Inflammatory macrophage (primary cell): Measurements from ENCODE around the gene DOCK4.

Experiments
- DNase-seq, 2 donors: peaks; one replicate each; pipeline ENCODE4 v3.0.0-alpha.2; 2020 to 2022

The DOCK4 gene

DNA sequence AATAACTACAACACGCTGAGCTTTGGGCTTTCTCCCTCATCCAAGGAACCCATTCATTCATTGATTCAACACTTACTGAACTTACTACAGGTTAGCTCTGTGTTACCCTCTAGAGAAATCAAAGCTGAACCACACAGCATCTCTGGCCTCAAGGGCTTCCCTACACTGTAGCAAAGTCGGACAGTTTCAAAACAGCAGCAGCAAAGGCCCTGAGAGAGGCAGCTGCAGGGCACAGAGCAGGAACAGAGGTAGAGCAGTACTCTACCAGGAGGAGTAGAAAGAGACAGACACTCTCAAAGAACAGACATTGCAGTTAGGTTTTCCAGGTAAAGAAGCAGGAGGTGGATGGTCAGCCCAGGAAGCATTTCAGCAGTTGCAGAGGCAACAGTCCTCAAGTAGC is 16.1 kb downstream of the DOCK4 start:
- no peak for DNase-seq

DNA sequence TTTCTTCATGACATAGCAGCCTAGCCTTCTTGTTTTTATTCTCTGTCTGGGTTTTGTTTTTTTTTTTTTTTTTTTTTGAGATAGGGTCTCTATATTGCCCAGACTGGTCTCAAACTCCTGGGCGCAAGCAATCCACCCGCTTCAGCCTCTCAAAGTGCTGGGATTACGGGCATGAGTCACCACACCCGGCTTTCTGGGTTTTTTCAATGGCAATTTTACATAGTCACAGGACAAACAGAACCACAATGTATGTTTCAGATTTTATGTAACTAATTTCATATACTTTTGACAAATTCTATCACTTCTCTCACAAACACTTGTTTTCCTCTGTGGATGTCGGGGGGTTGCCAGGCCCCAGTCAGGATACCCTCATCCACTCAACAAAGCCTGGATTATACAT is 16.5 kb downstream of the DOCK4 start:
- no peak for DNase-seq

DNA sequence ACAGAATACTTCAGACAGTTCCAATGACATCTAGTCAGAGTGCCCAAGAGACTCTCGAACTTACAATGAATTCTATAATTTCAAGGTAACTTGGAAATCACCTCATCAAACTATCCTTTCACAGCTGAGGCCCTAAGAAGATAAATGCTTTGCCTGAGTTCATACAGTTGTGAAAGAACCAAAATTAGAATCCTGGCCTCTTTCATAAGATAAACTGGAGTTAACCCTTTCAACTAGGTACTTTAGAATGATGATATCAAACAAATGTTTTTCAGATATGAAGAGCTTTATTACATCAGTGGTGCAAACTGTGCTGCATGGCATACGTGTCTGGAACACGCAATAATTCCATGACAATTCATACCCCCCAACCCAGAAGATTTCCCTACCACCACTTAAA is 17.9 kb downstream of the DOCK4 start:
- DNase-seq, result no peak

DNA sequence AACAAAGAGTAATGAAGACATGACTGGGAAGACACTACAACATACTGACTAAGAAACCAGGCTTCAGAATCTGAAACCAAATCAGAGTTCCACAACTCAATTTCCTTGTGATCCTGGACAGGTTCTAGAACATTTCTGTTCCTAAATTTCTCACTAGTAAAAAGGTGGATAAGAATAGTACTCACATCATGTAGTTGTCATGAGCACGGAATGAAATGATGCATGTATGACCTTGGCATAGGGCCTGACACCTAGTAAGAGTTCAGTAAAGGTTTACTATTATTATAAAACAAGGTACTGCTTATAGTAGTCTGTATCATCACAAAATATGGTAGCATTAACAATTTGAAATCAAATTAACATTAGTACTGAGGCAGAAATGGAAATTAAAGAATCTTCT is 19.9 kb downstream of the DOCK4 start:
- DNase-seq, result no peak

DNA sequence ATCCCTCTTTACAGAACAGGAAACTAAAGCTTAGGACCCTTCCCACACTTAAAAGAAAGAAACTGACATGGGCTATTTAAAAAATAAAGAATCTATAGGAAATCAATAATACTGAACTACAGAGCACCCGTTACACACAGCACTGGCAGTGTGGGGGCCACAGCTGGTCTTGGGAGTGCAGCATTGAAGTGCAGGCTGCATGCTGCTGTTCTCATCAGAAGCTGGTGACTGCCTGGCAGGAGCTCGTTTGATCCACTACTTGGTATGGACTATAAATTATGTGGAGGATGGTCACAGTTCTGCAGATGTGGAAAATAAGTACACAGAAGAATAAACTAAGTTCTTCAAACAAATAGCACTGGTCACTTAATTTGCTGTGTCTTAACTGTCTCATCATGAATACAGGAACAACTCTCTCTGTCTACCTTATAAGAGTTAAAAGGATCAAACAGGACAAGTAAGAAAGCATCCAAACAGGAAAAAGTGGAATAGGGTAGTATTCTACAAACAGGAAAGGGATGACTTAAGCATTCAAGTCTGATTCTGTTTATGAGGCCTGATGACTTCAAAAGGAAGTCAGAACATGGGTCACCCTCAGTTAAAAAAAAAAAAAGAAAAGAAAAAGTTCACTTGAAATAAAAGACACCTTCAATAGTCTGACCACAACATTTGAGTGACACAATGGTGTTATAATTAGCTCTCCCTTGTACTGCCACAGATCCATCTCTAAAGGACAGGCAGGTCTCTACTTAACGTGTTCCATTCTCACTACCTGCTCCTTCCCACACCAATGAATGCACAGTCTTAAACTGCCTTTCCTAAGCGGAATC is 21.0 kb downstream of the DOCK4 start:
- DNase-seq, result no peak

DNA sequence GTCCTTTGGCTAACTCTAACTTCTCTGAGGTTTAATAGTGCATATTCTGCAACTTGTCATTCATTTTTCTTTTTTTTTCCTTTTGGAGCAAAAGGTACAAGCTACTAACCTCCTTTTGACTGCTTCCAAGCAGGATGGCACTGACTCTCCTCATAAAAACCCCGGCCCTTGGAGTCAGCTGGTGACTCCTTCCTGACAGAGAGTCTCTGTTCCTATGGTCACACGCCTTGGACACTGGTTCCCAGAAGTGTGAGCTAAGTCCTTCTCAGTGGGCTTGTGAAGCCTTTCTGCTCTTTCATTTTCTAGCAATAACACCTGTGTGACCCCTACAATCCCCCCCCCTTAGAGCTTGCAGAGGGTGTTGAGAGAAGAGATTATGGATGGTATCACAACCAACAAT is 21.7 kb downstream of the DOCK4 start:
- no peak for DNase-seq

DNA sequence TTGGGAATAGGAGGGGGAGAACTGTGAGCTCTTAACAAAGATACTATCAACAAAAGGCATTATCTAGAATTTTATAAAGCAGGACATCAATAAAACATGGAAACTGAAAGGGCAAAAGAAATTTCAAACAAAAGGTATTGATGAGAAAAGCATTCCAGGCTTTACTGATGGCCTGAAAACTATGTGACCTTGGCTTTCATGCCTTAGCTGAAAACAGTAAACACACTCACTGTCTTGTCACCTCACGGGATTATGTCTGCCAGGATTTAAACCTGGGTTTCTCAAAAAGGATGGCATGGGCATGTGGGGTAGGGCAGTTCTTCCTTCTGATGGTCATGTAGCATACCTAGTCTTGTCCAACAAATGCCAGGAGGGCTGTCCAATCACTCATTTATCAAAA is 22.9 kb downstream of the DOCK4 start:
- no peak for DNase-seq

DNA sequence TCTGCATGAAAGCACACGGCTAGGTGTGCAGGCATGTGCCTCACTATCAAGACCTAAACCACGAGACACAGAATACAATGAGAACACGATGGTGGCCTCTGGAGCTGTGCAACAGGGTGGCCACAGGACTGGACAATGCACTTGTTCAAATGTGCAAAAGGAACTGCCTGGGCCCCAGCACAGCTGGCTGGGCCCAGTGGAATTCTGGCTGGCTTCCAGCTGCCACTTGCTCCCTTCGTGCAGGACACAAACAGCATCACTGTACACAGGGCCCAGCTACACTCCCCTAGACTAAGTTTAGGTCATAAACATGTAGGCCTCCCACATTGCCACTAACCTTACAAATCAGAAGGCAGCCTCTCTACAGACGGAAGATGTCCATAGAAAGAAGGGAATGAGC is 23.4 kb downstream of the DOCK4 start:
- no peak for DNase-seq

DNA sequence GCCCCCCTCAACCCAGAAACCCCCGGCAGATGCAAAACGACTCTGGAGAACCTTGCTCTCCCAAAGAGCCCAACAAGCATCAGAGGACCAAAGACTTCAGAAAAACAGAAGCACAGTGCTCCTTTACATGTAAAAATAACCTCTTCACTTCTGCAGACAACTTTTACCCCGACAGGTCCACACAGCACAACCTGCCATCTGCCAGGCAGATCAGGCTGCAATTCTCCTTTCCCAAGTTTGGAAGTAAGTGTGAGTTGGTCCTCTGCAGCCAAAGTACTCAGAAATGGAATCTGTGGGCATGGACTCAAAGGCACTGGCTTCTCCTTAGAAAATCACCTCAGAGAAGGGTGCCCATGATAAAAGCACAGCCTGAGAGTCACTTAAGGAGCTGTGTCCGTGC is 26.0 kb downstream of the DOCK4 start:
- DNase-seq, result no peak

DNA sequence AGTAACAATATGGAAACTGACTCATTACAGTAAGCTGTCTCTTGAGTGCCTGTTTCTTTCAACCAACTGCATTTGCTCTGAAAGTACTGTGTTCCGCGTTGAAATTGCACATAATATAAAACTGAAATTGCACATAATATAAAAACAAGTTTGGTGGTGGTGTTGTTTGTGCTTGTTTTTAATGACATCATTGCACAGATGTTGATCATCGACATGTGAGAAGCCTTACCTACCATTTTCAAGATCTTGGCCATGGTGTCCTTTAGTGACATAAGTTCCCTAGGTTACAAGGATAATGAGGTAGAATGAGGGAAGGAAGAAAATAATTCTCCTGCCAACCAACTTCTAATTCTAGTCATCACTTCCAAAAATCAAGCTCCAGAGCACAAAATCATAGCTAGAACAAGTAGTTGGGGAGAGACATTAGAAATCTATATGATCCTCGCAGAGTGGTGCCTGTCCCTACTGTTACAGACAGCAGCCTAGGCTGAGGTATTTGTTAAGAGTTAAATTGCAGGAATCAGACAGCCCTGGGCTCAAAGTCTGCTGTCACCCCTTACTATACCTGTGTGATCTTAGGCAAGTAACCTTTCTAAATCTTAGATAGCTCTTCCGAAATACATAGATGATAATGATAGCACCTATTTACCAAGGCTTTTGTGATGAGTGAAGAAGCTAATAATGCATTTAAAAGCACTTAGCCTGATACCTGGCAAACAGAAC is 29.3 kb downstream of the DOCK4 start:
- no peak for DNase-seq

DNA sequence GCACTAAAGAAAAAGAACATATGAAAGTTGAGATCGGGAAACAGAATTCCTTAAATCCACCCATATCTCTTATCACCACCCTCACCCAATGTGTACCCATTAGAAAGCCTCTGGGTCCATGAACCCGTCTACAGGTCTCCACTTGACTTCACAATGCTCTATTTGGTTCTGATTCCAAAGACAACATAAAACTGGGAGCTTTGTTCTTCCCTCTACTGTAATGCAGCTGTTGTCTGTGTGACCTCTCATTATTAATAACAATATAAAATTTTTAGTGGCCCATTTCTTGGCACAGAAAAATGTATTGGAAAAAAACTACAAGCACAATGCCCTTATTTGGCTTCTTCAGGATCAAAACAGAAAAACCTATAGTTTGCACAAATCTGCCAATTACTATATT is 30.0 kb downstream of the DOCK4 start:
- no peak for DNase-seq

DNA sequence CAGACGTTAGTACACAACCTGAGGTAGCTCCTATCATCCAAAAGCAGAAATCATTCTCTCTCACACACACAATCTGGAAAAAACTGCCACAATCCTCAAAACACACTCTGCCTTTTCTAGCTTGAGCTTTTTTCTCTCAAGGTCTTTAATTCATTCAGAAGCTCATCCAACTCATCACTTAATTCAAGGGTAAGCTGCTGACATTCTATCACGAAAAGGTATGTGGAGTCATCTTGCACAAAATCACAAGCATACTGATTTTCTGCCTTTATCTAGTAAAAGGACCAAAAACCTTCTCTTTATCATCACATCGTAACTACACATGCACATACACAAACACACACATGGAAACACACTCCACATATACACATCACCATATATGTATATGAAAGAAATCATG is 32.0 kb downstream of the DOCK4 start:
- DNase-seq, result no peak

DNA sequence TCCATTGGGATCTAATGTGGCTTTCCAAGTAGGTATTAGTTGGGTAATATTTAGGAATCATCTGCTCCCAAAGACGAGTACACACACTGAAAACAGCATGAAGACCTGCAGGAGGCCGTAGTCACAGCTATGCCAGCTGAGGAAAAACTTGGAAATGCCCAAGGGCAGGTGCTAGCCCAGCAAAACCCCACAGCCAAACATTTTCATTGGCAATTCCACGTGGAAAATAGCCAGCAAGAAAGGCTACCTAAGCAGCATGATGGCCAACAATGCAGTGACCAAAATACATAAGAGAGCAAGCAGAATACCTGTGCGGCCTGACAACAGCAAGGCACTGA is 32.7 kb downstream of the DOCK4 start:
- DNase-seq, result no peak

DNA sequence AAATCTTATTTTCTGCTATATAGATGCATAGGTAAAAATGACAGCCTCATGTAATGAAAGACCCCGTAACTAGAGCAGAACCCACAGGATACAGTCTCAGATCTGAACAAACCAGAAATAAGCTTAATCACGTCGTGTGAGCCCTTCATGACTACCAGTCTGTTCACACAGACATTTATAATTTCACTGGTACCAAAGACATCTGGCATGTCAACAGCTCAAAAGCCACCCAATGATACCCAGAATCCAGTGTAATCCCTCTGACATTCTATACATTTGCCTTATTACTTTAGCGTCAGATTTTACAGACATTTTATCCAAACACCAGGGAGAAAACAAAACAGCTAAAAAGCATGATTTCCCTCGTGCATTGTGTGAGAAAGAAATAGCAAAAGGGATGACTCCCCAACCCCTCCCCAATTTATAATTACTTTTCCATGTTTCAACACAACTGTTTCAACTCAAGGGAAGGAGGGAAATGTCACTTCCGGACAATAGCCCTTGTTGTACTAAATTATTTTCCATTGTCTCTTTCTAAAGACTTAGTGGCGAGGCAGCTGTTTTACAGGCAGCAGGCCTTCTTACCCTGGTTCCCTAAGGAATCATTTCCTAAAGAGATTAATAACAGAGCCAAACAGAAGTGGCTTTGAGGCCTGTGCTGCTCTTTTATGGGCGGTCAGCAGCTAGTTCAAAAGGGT is 33.2 kb downstream of the DOCK4 start:
- no peak for DNase-seq

DNA sequence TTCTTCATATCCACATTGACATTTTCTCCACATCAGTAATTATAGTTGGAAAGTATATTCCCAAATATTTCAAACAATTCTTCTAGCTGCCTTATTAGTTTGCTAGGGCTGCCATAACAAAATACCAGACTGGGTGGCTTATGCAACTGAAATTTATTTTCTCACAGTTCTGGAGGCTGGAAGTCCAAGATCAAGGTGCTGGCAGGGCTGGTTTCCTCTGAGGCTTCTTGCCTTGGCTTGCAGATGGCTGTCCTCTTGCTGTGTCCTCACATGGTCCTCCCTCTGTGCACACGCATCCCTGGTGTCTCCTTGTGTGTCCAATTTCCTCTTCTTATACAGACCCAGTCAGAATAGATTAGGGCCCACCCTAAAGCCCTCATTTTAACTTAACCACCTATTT is 34.5 kb downstream of the DOCK4 start:
- DNase-seq, result no peak

DNA sequence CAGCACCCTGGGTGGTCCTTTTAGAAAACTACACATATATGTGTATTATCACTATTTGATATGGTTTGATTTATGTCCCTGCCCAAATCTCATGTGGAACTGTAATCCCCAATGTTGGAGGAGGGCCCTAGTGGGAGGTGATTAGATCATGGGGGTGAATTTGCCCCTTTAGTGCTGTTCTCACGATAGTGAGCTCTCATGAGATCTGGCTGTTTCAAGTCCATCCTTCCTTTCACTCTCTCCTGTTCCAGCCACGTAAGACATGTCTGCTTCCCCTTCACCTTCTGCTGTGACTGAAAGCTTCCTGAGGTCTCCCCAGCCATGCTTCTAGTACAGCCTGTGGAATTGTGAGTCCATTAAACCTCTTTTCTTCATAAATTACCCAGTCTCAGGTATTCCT is 37.3 kb downstream of the DOCK4 start:
- DNase-seq, result no peak

DNA sequence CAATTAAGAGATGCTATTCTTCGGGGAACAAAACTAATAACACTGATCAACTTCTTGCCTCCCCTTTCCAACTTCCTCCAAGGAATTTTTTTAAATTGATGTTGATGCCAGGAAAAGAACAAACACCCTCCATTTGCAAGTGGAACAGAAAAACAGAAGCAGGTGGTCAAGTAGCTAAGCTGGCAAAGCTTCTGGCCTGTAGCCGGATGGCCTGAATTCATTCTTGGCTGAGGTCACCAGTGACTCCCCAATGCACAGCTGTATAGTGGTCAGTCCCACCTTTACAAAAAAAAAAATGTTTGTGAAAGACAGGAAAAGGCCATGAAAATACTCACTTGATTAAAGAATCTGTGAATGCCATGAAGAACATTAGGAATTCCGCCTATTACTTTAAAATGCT is 39.1 kb downstream of the DOCK4 start:
- no peak for DNase-seq

DNA sequence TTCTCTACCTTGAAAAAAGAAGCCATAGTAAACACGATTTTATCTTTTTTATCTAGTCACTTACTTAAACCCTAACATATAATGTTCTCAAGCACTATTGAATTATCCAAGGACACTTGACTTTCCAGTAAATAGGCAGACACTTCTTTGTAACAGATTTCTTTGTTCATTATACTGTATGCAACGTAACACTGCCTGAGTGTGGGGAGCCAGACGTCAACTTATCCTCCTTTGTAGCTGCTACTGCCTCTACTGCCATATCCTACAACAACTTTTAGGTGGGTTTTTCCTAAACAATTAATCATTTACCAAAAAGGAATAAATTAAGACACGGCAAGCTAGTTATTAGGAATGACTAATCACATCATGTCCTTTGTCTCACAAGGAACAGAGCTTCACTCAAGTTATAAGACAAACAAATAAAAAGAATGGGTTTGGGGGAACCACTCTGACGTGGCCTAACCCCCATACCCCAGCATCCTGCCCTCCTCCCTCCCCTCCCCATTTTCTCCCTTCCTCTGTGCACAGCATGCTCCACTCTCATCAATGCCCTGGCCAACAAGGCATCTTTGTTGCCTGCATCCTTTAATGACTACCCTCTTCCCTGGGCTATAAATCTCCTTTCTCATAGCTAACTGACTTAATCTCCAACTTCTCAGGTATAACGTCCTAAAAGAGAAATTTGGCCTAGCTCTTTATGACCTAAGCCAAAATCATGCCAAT is 43.3 kb downstream of the DOCK4 start:
- no peak for DNase-seq

DNA sequence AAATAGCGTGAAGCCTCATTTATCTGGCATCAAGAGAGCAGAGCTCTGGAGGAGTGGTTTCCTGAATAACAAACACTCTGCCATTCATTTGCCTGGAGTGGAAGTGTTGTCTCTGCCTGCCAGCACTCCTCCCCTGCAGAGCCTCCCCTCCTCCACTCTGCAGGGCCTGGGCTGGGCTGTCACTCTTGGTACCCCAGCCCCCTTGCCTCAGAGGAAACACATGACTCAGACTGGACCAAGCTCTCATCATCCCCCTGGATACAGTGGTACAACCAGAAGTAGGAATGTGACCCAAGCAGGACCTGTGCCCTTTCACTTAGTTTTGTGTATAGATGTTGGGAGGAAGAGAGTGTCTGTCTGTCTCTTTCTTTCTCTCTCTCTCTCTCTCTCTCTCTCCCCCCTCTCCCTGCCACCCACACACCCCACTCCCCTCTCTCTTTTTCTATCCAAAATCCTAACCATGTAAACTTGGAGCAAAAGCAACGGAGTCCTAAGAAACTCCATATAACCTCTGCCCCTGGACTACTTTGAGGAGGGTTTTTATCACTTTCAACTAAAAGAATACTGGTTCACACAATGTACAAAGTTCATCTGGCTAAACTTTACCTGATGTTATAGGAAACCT is 43.9 kb downstream of the DOCK4 start:
- no peak for DNase-seq

DNA sequence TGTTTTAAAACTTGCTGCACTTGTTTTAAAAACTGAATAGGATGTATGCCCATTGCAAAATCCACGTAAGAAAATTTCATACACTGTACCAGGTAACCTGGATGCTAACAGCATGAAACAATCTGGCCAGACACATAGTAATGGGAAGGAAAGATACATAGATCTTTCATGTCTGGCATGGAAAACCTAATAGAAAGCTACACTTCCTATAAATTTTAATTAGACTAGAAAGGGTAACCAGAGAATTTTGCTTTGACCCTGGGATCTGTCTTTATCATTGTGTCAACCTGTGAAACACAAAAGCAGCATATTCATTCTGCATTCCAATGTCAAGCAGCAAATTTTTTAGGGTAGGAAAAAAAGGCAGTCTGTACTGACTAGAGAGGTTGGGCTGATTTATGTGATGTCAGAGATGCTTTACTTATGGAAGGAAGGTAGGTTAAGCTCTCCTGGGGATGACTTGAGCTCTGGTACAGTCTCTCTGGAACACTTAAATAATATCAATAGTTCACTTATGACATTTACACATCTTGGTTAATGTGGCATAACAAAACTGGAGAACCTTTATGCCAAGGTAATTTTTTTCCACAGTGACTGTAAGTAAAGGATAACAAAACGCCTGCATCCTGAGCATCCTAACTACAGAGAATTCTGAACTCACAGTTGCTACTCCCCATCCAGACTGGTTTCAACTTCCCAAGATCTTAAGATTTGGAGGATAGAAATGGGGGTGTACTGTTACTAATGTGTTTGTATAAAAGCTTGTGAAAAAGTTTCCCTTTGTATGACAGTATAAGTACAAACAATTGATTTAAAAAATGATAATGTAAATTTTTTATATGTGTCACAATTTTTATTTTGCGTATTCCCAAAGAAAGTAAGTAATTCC is 44.7 kb downstream of the DOCK4 start:
- DNase-seq, result no peak

DNA sequence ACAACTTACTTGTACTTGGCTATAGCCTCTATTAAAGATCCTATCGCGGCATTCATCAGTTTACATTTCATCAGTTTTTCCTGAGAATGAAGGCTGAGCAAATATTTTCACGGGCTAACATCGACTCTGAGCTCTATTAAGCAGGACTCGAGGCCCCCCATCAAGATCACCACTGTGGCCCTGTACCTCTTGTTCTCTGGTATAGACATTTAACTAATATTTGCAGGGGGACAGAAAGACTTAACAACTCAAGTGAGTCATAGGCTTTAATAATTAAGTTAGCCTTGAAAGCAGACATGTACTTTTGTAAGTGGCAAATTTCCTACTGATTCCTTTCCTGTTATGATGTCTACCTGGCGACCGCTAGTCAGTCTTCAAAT is 45.4 kb downstream of the DOCK4 start:
- no peak for DNase-seq
